NCI-H460 (cell line): ENCODE data around the gene RNU5D-1. TPM values are rescaled to one million over a fixed set of nuclear protein-coding genes. Genes with fewer than 3 reads are reported as not detected.
"Not testable (repeated sequence)": the region's sequence is repeated elsewhere in the genome, so short reads cannot be mapped to it uniquely, and the experiment has no call there.

ENCODE experiments used
- DNase-seq: peaks from one replicate; pipeline ENCODE4 v3.0.0-alpha.2; 2016; ENCODE audit warnings: low read depth; ENCODE audit errors: extremely low read depth
- polyA plus RNA-seq: library from polyadenylated mRNA; depleted of rRNA; stranded (reverse); fragments of >200 nt; gene quantifications from 2 replicates; pipeline ENCODE4 v1.2.3, GENCODE V29; 2014; cell fraction: nucleus; rRNA removed
- total RNA-seq: library from RNA; depleted of rRNA; stranded (reverse); fragments of >200 nt; shearing (Covaris generic); gene quantifications from 2 replicates; pipeline ENCODE4 v1.2.3, GENCODE V29; 2014; rRNA removed

The RNU5D-1 gene
- total RNA-seq, result not detected in 2 replicates
- polyA plus RNA-seq, result not detected in 2 replicates

GRCh38 chr1:44730741-44731512 is at the start of gene RNU5D-1:
RNU5D-1 (minus strand) TSS chr1:44731170.
- DNase-seq, result peak; percentile 94

- DNase-seq, result no peak
These were observed 49.7 kb upstream of the RNU5D-1 start for GRCh38 chr1:44780583-44781121.

GRCh38 chr1:44778705-44779576 is 48.0 kb upstream of the RNU5D-1 start:
- no peak for DNase-seq

- DNase-seq, result no peak
These were observed 47.1 kb upstream of the RNU5D-1 start for GRCh38 chr1:44777969-44778635.

- no peak for DNase-seq
These were observed 46.6 kb upstream of the RNU5D-1 start for GRCh38 chr1:44777547-44777946.

- DNase-seq, result no peak
These were observed 45.7 kb upstream of the RNU5D-1 start for GRCh38 chr1:44776730-44777068.

GRCh38 chr1:44775930-44776729 is 45.2 kb upstream of the RNU5D-1 start:
- no peak for DNase-seq

GRCh38 chr1:44775078-44775929 is 44.3 kb upstream of the RNU5D-1 start, which contains the start of gene RPS8:
RPS8 (plus strand) TSS chr1:44775540; CDS start chr1:44775597, 57 bp downstream.
- DNase-seq, result peak; percentile 92

- DNase-seq, result not testable (repeated sequence)
These were observed 35.5 kb upstream of the RNU5D-1 start for GRCh38 chr1:44766421-44766820.

GRCh38 chr1:44760876-44761275 is 29.9 kb upstream of the RNU5D-1 start:
- no peak for DNase-seq

GRCh38 chr1:44759077-44759476 is 28.1 kb upstream of the RNU5D-1 start:
- no peak for DNase-seq

- DNase-seq, result no peak
These were observed 26.4 kb upstream of the RNU5D-1 start for GRCh38 chr1:44757420-44757819.

- no peak for DNase-seq
These were observed 16.9 kb upstream of the RNU5D-1 start for GRCh38 chr1:44747878-44748277.

- DNase-seq, result no peak
These were observed 12.2 kb upstream of the RNU5D-1 start for GRCh38 chr1:44743211-44743610.

GRCh38 chr1:44740179-44740617 is 9.2 kb upstream of the RNU5D-1 start:
- no peak for DNase-seq

- peak; percentile 94 for DNase-seq
These were observed 8.6 kb upstream of the RNU5D-1 start, which contains the start of gene KIF2C for GRCh38 chr1:44739307-44740178. KIF2C (plus strand) TSS chr1:44739837; CDS start chr1:44739933, 96 bp downstream.

- DNase-seq, result not testable (repeated sequence)
These were observed 8.0 kb upstream of the RNU5D-1 start for GRCh38 chr1:44738953-44739306.

- DNase-seq, result no peak
These were observed 5.0 kb upstream of the RNU5D-1 start for GRCh38 chr1:44735992-44736391.
